ENCODE measurements around the gene ASAH2.
"Not testable (repeated sequence)": the region's sequence is repeated elsewhere in the genome, so short reads cannot be mapped to it uniquely, and the experiment has no call there.

Gene ASAH2

DNA sequence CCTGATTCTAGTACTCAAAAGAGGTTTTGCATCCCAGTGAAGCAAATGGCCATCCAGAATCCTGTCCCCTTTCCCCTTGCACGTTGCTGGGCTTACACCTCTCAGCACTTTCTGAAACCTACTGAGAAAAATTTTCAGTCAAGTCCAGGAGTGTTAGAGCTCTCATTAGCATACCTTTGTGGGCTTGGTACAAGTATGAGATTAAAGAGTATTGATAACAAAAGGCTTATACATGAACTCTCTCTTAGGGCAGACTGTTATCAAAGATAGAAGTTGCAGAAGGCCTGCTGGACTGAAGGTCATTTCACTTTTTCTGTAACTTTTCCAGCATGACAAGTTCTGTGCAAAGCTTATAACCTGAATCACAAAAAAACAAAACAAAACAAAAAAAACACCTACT is at the start of gene ASAH2:
Gene ASAH2 (minus strand): TSS at position 123 of the 400 bp plus-strand sequence. CDS start 2,906 bp downstream, outside the sequence.
- no peak for DNase-seq

DNA sequence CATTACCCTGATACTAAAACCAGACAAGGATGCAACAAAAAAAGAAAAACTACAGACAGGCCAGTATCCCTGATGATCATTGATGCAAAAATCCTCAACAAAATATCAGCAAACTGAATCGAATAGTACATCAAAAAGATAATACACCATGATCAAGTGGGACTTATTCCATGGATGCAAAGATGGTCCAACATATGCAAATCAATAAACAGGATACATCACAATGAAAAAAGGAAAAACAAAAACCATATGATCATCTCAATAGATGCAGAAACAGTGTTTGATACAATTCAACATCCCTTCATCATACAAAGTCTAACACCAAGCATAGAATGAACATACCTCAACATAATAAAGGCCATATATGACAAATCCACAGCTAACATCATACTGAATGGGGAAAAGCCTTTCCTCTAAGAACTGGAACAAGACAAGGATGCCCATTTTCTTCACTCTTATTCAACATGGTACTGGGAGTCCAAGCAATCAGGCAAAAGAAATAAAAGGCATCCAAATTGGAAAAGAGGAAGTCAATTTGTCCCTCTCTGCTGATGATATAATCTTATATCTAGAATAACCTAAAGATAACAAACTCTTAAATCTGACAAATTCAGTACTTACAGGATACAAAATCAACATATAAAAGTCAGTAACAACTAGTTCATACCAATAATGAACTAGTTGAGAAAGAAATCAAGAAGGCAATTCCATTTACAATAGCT is 48.8 kb upstream of the ASAH2 start:
- DNase-seq: no peak

DNA sequence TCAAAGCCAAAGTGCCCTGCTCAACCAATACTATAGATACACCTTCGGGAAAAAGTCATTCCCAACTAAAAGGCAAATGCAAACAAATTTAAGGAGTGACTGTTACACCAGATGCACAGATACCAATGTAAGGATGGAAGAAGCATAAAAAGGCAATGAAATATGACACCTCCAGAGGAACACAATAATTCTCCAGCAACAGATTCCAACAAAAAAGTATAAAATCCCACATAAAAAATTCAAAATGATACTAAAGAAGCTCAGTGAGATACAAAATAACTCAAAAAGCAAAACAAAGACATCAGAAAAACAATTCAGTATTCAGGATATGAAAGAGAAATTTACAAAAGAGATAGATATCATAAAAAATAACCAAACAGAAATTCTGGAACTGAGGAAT is 44.1 kb upstream of the ASAH2 start:
- DNase-seq: no peak

DNA sequence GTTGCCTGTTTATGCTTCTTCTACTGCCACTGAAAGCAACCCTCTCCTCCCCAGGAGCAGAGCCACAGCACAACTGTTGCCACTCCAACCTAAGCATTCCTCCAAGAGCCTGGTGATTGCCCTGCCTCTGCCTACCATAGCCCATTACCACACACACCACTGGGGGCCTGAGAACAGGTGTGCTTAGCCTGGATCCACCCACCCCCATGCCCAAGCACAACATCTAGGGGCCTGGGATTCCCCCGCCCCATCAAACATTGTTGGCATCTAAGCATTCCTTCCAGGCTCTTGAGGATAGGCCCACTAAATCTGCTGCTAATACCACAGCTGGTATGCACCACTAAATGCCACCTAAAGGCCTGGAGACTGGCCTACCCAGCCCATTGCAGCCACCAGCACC is 43.3 kb upstream of the ASAH2 start:
- DNase-seq: no peak

DNA sequence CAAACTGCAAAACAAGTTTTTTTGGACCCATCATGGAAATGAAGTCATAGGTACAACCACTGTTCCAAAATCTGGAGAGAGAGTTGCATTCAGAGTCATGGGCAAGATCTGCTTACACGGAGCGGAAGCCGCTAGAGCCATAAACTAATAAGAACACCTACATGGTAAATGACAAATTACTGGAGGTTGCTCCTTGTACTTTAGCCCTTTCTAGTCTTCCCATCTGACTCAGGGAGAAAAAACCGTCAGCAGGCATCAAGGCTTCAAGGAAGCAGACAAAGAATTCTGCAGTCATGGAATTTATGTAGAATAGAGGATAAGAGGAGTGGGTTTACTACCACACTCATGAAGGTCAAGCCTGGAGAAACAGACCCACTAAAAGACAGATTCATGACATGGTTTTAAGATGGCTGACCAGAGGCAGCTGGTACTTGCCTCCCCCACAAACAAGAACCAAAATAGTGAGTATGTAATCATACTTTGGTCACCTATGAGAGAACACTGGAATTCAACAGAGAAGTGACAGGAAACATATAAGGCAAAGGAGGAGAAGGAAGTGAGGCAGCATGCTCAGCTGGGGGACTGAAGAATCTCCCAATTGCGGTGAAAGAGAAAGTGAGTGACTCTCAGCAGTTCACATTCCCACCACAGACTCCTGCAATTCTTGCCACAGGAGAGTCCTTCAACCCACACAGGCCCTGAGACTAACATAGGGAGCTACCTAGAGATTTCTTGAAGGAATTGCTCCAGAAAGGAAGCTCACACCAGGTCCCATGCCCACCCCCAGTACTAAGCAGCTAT is 42.4 kb upstream of the ASAH2 start:
- no peak for DNase-seq

DNA sequence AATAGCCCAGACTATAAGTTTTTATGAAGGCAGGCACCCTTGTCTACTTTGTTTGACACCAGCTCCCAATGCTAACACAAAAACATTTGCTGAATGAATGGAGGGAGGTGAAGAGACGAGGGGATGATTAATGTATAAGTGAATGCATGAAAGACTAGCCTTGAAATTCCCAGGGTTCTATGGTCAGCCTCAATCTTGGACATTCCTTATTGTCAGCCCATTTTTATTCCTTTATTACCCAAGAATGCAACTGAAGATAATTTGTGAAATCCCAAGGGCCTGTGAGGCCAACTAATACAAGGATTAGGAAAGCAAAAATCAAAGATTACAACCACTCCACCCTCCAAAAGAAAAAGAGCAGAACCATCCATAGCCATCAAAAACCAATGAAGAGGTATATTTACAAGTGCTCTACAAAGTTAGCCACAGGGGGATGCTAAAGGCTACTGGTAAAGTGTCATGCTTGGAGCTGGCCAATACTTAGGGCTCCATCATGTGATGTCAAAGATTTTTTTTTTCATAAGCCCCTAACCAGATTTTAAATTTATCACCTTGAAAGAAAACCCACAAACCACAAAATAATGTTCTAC is 40.0 kb upstream of the ASAH2 start:
- no peak for DNase-seq

DNA sequence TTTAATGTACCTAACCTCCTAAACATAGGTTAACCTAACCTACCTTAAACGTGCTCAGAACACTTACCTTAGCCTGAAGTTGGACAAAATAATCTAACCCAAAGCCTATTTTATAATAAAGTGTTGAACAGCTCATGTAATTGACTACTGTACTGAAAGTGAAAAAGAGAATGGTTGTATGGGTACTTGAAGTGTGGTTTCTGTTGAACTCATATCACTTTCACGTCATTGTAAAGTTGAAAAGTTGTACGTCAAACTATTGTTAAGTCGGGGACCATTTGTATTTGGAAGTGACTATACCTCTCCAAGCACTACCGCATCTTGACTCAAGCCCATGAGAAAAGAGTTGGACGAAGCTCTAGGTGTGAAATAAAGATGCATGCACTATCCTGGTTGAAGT is 37.9 kb upstream of the ASAH2 start:
- no peak for DNase-seq

DNA sequence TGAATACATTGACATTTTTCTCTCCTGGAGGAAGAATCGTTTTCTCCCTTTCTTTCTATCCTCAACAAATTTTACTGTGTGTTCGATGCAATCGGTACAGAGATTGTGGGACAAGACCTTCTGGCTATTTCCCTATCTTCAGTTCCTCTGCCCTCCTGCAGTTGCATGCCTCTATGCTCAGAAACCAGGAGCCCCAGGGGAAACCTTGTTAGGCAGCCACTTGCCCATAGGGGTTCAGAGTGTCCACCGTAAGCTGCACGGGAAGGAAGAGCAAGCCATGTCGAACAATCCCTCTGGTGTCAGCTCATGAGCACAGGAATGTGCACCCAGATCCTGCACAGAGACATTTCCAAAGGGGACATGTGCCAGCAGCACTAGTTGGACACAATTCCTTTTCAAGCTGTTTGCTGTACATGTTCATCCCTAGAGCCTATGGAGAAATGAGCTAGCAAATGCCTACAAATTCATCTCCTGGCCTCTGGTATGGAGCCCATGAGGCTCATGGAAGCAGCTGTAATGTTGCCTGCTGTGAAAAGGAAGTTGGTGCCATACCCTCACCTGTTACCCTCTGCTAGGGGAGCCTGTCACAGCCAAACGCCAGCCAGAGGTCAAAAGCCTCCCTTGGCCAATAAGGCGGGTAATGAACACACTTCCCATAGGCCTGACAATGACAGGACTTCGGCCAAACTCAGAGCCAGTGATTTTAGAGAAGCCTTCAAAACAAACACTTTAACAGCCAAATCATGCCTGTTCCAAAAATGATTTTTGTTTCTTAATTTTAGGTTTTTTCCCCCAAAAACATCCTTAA is 35.9 kb upstream of the ASAH2 start:
- no peak for DNase-seq

DNA sequence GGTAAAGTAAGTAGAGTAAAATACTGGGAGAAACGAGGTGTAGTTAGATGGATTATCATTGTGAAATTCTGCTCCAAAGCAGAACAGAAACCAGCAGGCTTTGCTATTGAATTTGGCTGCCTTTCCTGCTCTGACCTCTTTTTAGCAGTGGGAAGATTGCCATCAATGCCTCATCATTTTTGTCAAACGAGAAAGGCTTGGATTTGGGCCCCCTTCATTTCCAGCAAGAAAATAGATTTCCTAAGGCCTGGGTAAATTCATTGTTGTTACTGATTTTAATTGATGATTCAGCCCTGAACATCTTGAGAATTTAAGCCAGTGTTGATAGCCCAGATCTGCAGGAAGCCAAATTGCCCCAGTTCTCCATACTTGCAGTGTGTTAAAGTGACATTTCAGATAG is 35.2 kb upstream of the ASAH2 start:
- DNase-seq: no peak

DNA sequence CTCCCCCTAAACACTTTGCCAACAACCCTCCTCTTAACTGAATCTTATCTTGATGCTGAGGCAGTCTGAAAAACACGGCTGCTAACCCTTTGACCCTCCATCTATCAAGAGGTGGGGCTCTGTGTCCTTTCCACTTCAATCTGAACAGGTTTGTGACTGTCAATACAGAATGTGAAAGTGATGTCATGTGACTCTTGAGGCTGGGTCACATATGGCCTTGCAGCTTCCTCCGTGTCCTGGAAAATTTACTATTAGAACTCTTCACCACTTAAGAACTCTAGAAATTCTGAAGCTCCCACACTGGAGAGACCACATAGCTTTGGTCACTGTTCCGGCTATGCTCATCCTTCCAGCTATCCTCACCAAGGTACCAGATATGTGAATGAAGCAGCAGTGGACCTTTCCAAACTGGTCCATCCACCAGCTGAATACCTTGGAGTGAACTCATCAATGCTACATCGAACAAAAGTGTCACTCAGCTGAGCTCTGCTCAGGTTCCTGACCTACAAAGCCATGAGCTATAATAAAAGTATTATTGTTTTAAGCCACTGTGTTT is 30.7 kb upstream of the ASAH2 start:
- no peak for DNase-seq

DNA sequence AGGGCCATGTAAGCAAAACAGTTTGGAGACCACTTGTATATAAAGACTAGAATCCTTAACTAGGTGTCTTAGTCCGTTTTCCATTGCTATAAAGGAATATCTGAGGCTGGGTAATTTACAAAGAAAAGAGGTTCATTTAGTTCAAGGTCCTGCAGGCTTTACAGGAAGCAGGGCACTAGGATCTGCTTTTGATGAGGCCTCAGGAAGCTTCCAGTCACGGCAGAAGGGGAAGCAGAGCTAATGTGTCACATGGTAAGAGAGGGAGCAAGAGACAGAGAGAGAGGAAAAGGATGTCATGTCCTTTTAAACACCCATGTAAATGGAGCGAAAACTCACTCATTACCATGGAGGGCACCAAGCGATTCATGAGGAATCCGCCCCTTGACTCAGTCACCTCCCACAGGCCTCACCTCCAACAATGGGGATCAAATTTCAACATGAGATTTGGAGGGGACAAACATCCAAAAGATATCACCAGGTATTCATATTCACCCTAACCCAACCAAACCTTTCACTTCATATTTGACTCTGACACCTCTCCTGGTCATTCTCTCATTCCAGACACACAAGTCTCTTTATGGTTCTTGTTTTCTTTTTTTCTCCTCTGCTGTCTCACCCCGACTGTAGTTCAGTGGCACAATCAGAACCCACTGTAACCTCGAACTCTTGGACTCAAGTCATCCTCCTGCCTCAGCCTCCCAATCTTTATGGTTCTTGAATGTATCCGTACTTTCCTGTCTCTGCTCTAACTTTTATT is 30.1 kb upstream of the ASAH2 start:
- DNase-seq: no peak

DNA sequence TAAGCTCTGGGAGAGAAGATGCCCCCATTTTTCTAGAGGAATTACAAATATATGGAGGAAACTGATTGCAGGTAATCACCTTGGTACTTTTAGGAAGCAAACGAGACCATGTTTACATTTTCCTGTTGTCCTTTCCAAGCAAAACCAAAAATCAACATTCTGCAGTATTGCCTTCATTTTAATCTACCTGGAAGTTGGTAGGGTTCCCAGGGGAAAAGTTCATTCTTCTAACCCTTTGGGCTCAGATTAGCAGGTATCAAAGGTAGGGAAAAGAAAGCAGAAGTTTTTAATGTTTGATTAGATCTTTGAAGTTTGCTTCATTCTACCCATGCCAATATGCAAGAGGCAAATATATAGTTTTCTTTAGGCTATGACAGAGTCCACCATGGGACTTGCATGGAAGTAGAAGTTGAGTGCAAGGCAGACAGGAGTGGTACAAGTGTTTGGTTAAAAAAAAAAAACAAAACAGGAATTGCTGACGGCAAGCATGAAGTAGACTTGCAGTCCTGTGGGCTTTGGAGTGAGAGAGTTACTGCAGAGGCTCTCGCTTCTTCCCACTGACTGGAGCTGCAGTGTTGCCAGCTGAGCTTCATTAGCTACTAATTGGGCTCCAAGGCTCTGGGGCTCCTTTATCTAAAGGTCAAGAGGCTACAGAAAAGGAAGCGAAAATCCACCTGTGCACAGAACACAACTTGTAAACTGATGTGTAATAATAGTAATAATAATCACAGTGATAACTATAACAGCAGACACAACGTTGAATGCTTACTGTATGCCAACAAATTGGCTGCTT is 28.9 kb upstream of the ASAH2 start:
- no peak for DNase-seq

DNA sequence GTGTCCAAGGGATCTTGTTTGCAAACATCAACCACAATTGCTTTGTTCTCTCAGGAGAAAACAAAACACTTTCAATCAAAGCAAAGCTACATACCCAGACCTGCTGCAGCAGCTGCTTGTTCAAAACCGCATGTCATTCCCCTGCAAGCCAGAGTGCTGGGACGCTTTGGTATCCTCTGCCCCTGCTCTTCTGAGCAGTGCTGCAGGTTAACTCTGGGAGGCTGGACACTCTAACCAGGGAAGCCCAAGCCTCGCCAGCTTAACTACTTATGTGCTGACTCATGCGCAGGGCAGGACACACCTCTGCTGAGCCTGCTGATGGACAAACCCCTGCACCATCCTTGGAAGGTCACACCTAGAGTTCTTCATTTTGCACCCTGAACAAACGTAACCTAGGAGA is 28.2 kb upstream of the ASAH2 start:
- no peak for DNase-seq

DNA sequence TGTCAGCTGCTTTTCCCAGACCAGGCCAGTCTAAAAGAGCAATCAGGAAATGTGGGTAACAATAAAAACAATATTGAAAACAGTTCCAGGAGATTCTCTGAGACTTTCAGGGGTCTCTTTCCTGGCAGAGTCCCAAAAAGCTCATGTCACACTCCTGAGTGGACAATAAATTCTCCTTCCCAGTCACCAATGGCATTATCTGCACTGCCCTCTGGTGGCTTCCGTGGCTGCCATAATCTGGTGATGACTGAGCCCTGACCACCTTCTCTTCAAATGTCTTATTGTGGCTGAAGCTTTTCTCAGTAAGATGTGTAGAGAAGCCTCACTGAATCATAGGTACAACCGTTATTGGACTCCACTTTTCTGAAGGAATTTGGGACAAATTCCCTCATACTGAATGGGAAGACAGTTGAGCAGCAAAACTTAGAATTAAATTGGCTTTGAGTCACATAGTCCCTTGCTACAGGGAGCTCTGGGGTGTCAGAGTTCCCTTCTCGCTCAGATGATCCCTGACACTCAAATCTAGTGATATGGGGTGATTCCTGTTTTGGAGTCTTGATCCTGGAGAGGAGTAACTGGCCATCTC is 24.4 kb upstream of the ASAH2 start:
- no peak for DNase-seq

DNA sequence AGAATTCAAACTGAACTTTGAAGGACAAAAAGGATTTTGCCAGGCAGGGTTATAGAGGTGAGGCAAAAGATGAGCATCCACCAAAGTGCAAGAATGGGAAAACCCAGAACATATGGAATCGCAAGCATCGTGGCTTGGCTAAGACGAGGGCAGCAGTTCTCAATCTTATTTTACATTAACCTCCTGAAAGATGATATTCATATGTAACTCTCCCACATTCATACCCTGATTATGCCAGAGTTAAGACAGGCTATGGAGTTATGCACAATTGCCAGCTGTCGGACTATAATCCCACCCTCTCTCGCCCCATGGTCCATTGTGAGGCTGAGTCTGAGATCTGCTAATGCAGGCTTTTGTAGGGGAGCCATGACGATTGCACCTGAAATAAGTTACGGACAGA is 21.2 kb upstream of the ASAH2 start:
- no peak for DNase-seq

DNA sequence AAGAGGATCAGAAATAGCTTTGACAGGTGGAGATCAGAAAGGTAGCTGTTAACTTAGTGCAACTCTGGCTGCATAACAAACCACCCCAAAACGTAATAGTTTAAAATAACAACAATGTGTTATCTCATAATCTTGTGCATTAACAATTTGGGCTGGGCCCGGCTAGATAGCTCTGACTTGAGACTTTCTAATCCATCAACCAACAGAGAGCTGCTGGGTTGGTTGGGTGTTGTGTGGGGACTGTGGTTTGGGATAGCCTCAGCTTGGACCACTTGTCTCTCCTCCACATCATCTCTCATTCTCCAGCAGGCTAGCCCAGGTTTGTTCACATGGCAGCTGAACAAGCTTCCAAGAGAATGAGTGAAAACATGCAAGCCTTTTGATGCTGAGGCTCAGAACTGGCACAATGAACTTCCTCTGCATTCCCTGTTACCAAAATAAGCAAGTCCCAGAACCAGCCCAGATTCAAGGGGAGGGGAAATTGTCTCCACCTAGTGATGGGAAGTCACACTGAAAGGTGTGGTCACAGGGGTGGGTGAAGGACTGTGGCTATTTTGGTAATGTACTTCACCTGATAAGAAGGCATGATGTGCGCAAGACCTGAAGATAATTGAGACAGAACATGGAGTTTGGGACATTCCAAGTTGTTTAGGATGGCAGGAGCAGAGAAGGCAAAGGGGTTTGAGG is 20.4 kb upstream of the ASAH2 start:
- no peak for DNase-seq

DNA sequence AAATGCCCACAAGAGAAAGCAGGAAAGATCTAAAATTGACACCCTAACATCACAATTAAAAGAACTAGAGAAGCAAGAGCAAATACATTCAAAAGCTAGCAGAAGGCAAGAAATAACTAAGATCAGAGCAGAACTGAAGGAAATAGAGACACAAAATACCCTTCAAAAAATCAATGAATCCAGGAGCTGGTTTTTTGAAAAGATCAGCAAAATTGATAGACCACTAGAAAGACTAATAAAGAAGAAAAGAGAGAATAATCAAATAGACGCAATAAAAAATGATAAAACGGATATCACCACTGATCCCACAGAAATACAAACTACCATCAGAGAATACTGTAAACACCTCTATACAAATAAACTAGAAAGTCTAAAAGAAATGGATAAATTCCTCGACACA is 16.6 kb upstream of the ASAH2 start:
- not testable (repeated sequence) for DNase-seq

DNA sequence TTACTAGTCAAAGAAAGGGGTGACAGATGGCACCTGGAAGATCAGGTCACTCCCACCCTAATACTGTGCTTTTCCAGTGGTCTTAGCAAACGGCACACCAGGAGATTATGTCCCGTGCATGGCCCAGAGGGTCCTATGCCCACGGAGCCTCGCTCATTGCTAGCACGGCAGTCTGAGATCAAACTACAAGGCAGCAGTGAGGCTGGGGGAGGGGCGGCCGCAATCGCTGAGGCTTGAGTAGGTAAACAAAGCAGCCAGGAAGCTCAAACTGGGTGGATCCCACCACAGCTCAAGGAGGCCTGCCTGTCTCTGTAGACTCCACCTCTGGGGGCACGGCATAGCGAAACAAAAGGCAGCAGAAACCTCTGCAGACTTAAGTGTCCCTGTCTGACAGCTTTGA is 11.3 kb upstream of the ASAH2 start:
- not testable (repeated sequence) for DNase-seq

DNA sequence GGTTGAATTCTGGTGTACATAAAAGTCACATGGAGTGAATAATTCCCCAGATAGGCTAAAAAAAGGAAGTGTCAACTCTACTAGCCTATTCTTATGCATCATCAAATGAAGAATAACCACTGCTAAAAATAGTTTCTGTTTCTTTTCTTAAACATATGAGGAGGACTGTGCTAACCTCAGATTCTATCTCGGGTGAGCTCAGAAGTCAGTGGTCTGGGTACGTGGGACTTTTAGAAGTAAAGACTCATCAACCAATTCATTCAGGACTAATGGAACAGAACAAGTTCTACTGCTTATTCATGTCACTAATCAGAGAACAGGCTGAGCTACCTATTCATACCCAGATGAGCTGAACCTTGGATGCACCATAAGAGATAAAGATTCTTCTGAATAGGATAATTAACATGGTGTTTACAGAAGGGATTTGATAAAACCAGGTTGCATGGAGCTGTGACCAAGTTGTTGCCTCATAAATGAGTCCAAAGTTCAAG is 9.5 kb upstream of the ASAH2 start:
- DNase-seq: no peak

DNA sequence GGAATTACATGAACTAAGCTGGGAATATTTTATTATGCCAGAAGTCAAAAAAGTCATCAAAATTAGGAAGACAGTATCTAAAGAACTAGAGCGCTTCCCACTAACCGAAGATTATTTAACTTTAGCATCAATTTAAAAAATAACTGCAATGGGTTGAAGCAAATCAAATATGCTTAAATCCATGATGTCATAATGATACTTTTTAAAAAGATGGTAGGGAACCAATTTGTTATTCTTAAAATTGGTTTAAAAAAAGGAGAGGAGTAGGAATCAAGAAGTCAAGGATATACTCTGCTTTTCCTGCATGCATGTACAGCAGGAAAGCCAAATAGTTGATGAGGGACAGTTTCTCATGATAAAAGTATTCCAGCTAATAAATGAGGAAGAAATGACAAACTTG is 3.2 kb upstream of the ASAH2 start:
- no peak for DNase-seq
